Urinary bladder (tissue), 4 donors: ENCODE data around the gene ANKRD24. TPM values are rescaled to one million over a fixed set of nuclear protein-coding genes. Genes with fewer than 3 reads are reported as not detected.
"Not testable (repeated sequence)": the region's sequence is repeated elsewhere in the genome, so short reads cannot be mapped to it uniquely, and the experiment has no call there.

Experiments used
- DNase-seq: peaks from one replicate; pipeline ENCODE4 v3.0.0-alpha.2; 2015; ENCODE audit errors: extremely low spot score
- H3K27ac ChIP-seq: one replicate; pipeline ENCODE4 v1.5.1; 2013; ENCODE audit warnings: low read depth, mild to moderate bottlenecking, moderate library complexity
- H3K36me3 ChIP-seq: one replicate; pipeline ENCODE4 v1.6.1; 2013; ENCODE audit warnings: mild to moderate bottlenecking, moderate library complexity; ENCODE audit not compliant: insufficient read depth
- H3K4me1 ChIP-seq: one replicate; pipeline ENCODE4 v1.6.1; 2013; ENCODE audit warnings: mild to moderate bottlenecking, moderate library complexity; ENCODE audit not compliant: insufficient read depth
- H3K4me3 ChIP-seq: one replicate; pipeline ENCODE4 v1.5.1; 2013; ENCODE audit warnings: low read depth, low read length
- WGBS: extraction: QIAGEN DNeasy Blood & Tissue Kit; methylation state at CpG from one replicate; pipeline ENCODE4 v1.1.7; 2013; 5-methylcytosine and 5-hydroxymethylcytosine counted together
- polyA plus RNA-seq: library from polyadenylated mRNA; stranded (reverse); fragments of 200-250 nt; gene quantifications from one replicate; pipeline ENCODE4 v1.2.3, GENCODE V29; 2013
- total RNA-seq: library from RNA; depleted of rRNA; stranded (reverse); fragments of >200 nt; gene quantifications from one replicate; pipeline ENCODE4 v1.2.3, GENCODE V29; 2014
- donor health status: healthy with polysubstance abuse.
- donor health status: healthy.

The ANKRD24 gene
- total and polyA plus RNA-seq, 2 donors: 0.72 to 1.2 TPM

- Histone ChIP-seq H3K36me3 (peaks cover 4% of the 10 kb centered on the region), H3K4me3 (no peak overlapping the region), H3K27ac (no peak overlapping the region), H3K4me1 (no peaks in the 10 kb centered on the region)
- DNase-seq: no peak
- WGBS: 79% methylated on average over 2 of the region's 2 CpGs
Observed at GRCh38 chr19:4181053-4181508, 1.4 kb upstream of the ANKRD24 start.

GRCh38 chr19:4183967-4184717, 1.7 kb downstream of the ANKRD24 start:
- Histone ChIP-seq H3K4me3 (no peak overlapping the region), H3K4me1 (no peaks in the 10 kb centered on the region), H3K27ac (no peak overlapping the region), H3K36me3 (no peaks in the 10 kb centered on the region)
- DNase-seq: no peak
- 43% methylated on average over 23 of the region's 23 CpGs for WGBS

GRCh38 chr19:4184718-4185352, 2.3 kb downstream of the ANKRD24 start:
- WGBS: 89% methylated on average over 2 of the region's 2 CpGs
- no peak for DNase-seq

GRCh38 chr19:4185413-4186086, 3.1 kb downstream of the ANKRD24 start:
- H3K4me1 ChIP-seq: no peaks in the 10 kb centered on the region

More at GRCh38 chr19:4184718-4185352, 2.3 kb downstream of the ANKRD24 start:
- H3K36me3 ChIP-seq: no peaks in the 10 kb centered on the region
- H3K4me1 ChIP-seq: no peaks in the 10 kb centered on the region
- H3K27ac ChIP-seq: no peak overlapping the region
- H3K4me3 ChIP-seq: no peak overlapping the region

GRCh38 chr19:4186087-4186993, 3.9 kb downstream of the ANKRD24 start:
- Histone ChIP-seq H3K4me3 (no peak overlapping the region), H3K4me1 (no peaks in the 10 kb centered on the region), H3K36me3 (no peaks in the 10 kb centered on the region), H3K27ac (no peak overlapping the region)
- DNase-seq: no peak
- 32% methylated on average over 22 of the region's 22 CpGs for WGBS

More at GRCh38 chr19:4185413-4186086, 3.1 kb downstream of the ANKRD24 start:
- Histone ChIP-seq H3K27ac (no peak overlapping the region), H3K36me3 (no peaks in the 10 kb centered on the region), H3K4me3 (no peak overlapping the region)
- no peak for DNase-seq
- 66% methylated on average over 9 of the region's 9 CpGs for WGBS

- Histone ChIP-seq H3K27ac (no peak overlapping the region), H3K36me3 (no peaks in the 10 kb centered on the region), H3K4me3 (no peak overlapping the region), H3K4me1 (no peaks in the 10 kb centered on the region)
- WGBS: 88% methylated on average over 10 of the region's 10 CpGs
- DNase-seq: no peak
Observed at GRCh38 chr19:4187313-4188122, 5.0 kb downstream of the ANKRD24 start.

GRCh38 chr19:4189641-4190040, 7.2 kb downstream of the ANKRD24 start:
- no peak overlapping the region for H3K27ac ChIP-seq
- DNase-seq: no peak
- H3K4me1 ChIP-seq: no peaks in the 10 kb centered on the region
- no peak overlapping the region for H3K4me3 ChIP-seq
- H3K36me3 ChIP-seq: no peaks in the 10 kb centered on the region
- WGBS: 74% methylated on average over 5 of the region's 5 CpGs

GRCh38 chr19:4192537-4192936, 10.0 kb downstream of the ANKRD24 start:
- not testable (repeated sequence) for H3K36me3 ChIP-seq, H3K4me1 ChIP-seq, DNase-seq, H3K4me3 ChIP-seq, H3K27ac ChIP-seq
- 91% methylated on average over 3 of the region's 3 CpGs for WGBS

GRCh38 chr19:4194353-4194752, 11.9 kb downstream of the ANKRD24 start:
- no peak for DNase-seq
- 46% methylated on average over 7 of the region's 7 CpGs for WGBS
- H3K36me3 ChIP-seq: no peaks in the 10 kb centered on the region
- H3K4me1 ChIP-seq: no peaks in the 10 kb centered on the region
- H3K27ac ChIP-seq: no peak overlapping the region
- no peak overlapping the region for H3K4me3 ChIP-seq

- no peak overlapping the region for H3K27ac ChIP-seq
- H3K4me1 ChIP-seq: no peaks in the 10 kb centered on the region
- 77% methylated on average over 8 of the region's 8 CpGs for WGBS
- no peak overlapping the region for H3K4me3 ChIP-seq
- no peak for DNase-seq
- no peaks in the 10 kb centered on the region for H3K36me3 ChIP-seq
Observed at GRCh38 chr19:4196009-4196408, 13.5 kb downstream of the ANKRD24 start.

GRCh38 chr19:4196587-4197148, 14.2 kb downstream of the ANKRD24 start:
- no peaks in the 10 kb centered on the region for H3K36me3 ChIP-seq
- DNase-seq: no peak
- H3K4me3 ChIP-seq: no peak overlapping the region
- H3K27ac ChIP-seq: no peak overlapping the region
- H3K4me1 ChIP-seq: no peaks in the 10 kb centered on the region
- 85% methylated on average over 22 of the region's 22 CpGs for WGBS

GRCh38 chr19:4197228-4197624, 14.7 kb downstream of the ANKRD24 start:
- DNase-seq: no peak
- H3K4me1 ChIP-seq: no peaks in the 10 kb centered on the region
- H3K4me3 ChIP-seq: no peak overlapping the region
- H3K27ac ChIP-seq: no peak overlapping the region
- 83% methylated on average over 5 of the region's 5 CpGs for WGBS
- H3K36me3 ChIP-seq: no peaks in the 10 kb centered on the region
